NB4 (cell line): ENCODE measurements around the gene TBX5.

Experiments
- POLR2A ChIP-seq: IDR thresholded peaks from 2 replicates; pipeline ENCODE4 v1.6.1; 2011; ENCODE audit warnings: mild to moderate bottlenecking; ENCODE audit not compliant: insufficient read length; ENCODE audit errors: extremely low read depth
- TF ChIP-seq, protein P1 (sequence below): IDR thresholded peaks from 2 replicates; pipeline ENCODE4 v1.6.1; 2011; ENCODE audit warnings: low read depth, low read length

DNA sequence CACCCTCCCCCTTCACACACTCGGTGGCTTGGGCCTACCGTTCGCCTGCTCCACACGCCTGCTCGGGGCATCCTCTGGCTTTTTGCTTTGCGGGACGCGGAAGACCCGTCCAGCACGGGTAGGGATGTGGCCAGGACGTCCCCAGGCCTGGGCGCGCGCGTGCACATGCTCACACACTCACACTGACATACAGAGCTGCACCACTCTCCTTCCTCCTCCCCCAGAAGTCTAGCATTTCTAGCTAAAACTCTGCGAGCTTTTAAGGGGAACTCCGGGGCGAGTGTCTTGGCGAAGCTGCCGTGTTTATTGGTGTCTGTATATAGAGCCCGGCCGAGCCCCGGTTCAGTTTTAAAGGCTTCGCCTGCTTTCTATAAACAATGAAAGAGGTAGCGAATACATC is 5.0 kb downstream of the TBX5 start:
- TF ChIP-seq POLR2A = no peak
- TF ChIP-seq, protein P1, sequence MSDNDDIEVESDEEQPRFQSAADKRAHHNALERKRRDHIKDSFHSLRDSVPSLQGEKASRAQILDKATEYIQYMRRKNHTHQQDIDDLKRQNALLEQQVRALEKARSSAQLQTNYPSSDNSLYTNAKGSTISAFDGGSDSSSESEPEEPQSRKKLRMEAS = no peak
